Prostate gland (tissue), 2 donors: Measurements from ENCODE around the gene CRLF1.

Experiments
- CTCF ChIP-seq, 4 experiments: fragments of 200-600 bp in 2 of 4; fragments of 450-650 bp in 2 of 4; sonication (generic) in 2 of 4; IDR thresholded peaks; 1 replicate in 3 of 4; 2 replicates in 1 of 4; pipeline ENCODE4 v1.5.1; 2016 to 2019; ENCODE audit warnings: antibody characterized with exemption in 4 of 4, mild to moderate bottlenecking in 2 of 4, moderate library complexity in 2 of 4
- POLR2A ChIP-seq: fragments of 450-650 bp; IDR thresholded peaks from one replicate; pipeline ENCODE4 v1.6.1; 2016; ENCODE audit warnings: antibody characterized with exemption, mild to moderate bottlenecking
- POLR2AphosphoS5 ChIP-seq: sonication (generic); formaldehyde crosslinking; IDR thresholded peaks from one replicate; pipeline ENCODE4 v1.6.1; 2017; ENCODE audit warnings: antibody characterized with exemption

DNA sequence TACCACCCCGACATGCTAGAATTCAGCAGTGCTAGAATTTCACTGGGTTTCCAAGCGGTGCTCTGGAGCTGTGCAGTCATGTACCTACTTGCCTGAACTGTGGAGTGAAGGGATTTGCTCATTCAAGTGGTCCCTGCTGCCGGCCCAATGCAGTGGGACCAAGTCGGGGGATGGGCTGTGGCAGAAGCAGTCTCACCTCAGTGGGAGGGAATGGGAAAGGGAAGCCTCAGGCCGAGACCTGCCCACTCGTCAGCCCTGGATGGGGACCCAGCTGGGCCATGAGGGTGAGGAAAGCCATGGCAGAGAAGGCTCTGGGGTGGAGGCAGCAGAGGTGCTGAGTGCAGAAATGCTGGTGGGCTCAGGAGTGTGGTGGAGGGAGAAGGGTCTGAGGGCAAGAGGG lies 45.1 kb upstream of the CRLF1 start:
- TF ChIP-seq CTCF (IDR thresholded peaks at IDR 0.05): no peak
- no peak for TF ChIP-seq POLR2AphosphoS5
- no peak for TF ChIP-seq POLR2A
